Tibial nerve (tissue), 4 donors: ENCODE data around the gene PRODH2. TPM values are rescaled to one million over a fixed set of nuclear protein-coding genes. Genes with fewer than 3 reads are reported as not detected.
"Not testable (repeated sequence)": the region's sequence is repeated elsewhere in the genome, so short reads cannot be mapped to it uniquely, and the experiment has no call there.

Experiments used
- DNase-seq, 2 donors: peaks; one replicate each; pipeline ENCODE4 v3.0.0-alpha.2; 2019; ENCODE audit warnings: low spot score in 2 of 2
- H3K27ac ChIP-seq, 4 donors: fragments of 200-600 bp; sonication (generic) in 3 of 4; one replicate each; pipeline ENCODE4 v1.5.1; 2017 to 2019; ENCODE audit warnings: mild to moderate bottlenecking in 1 of 4
- H3K27me3 ChIP-seq, 2 donors: fragments of 200-600 bp; sonication (generic) in 1 of 2; one replicate each; pipeline versions ENCODE4 v1.5.1 to v1.6.0; 2017 to 2019
- H3K36me3 ChIP-seq, 3 donors: fragments of 200-600 bp; sonication (generic); one replicate each; pipeline ENCODE4 v1.5.1; 2018 to 2019
- H3K4me1 ChIP-seq, 4 donors: fragments of 200-600 bp; sonication (generic) in 3 of 4; one replicate each; pipeline ENCODE4 v1.5.1; 2017 to 2019
- H3K4me3 ChIP-seq, 4 donors: fragments of 200-600 bp; sonication (generic) in 3 of 4; one replicate each; pipeline ENCODE4 v1.5.1; 2017 to 2019; ENCODE audit warnings: mild to moderate bottlenecking in 1 of 4, moderate library complexity in 1 of 4
- H3K9me3 ChIP-seq, 4 donors: fragments of 200-600 bp; sonication (generic) in 3 of 4; one replicate each; pipeline ENCODE4 v1.5.1; 2017 to 2019
- EP300 ChIP-seq, 2 donors: sonication (generic); formaldehyde crosslinking; IDR thresholded peaks; one replicate each; pipeline ENCODE4 v1.6.1; 2017; ENCODE audit warnings: antibody characterized with exemption in 2 of 2, mild to moderate bottlenecking in 1 of 2
- POLR2A ChIP-seq, 2 donors: fragments of 450-650 bp; IDR thresholded peaks; one replicate each; pipeline ENCODE4 v1.6.1; 2017; ENCODE audit warnings: antibody characterized with exemption in 2 of 2, mild to moderate bottlenecking in 2 of 2, moderate library complexity in 2 of 2
- WGBS, 2 donors: methylation state at CpG; one replicate each; pipeline ENCODE4 v1.1.5; 2018; 5-methylcytosine and 5-hydroxymethylcytosine counted together
- total RNA-seq, 4 donors: library from RNA; depleted of rRNA; stranded (reverse); fragments of >200 nt; gene quantifications; one replicate each; pipeline ENCODE4 v1.1.0, GENCODE V29; 2016
- TF ChIP-seq, protein P1 (sequence below), 5 experiments: fragments of 200-600 bp in 3 of 5; fragments of 450-650 bp in 2 of 5; sonication (generic) in 3 of 5; IDR thresholded peaks; one replicate each; pipeline ENCODE4 v1.5.1; 2016 to 2019; ENCODE audit warnings: antibody characterized with exemption in 5 of 5, mild to moderate bottlenecking in 3 of 5, moderate library complexity in 2 of 5

The PRODH2 gene
- total RNA-seq, 4 donors from 2014 or later = not detected

DNA sequence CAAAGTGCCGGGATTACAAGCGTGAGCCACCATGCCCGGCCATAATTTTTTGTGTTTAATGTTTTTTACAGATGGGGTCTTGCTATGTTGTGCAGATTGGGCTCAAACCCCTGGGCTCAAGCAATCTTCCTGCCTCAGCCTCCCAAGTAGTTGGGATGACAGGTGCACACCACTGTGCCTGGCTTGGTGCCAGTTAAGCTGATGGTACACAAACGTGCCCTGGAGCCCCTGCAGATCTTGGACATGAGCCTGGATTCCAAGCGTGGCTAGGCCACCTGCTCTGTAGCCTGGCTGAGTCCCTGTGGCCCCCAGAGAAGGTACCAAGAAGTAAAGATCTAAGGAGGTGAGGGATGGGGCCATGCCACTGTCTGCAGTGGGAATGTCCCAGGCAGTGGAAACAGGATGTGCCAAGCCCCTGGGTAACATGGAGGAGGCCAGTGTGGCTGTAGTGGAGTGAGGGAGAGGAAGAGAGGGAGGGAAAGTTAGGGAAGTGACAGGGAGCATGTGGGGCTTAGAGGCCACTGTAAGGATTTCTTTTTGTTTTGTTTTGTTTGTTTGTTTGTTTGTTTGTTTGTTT, 7.0 kb downstream of the PRODH2 start:
- TF ChIP-seq, protein P1, sequence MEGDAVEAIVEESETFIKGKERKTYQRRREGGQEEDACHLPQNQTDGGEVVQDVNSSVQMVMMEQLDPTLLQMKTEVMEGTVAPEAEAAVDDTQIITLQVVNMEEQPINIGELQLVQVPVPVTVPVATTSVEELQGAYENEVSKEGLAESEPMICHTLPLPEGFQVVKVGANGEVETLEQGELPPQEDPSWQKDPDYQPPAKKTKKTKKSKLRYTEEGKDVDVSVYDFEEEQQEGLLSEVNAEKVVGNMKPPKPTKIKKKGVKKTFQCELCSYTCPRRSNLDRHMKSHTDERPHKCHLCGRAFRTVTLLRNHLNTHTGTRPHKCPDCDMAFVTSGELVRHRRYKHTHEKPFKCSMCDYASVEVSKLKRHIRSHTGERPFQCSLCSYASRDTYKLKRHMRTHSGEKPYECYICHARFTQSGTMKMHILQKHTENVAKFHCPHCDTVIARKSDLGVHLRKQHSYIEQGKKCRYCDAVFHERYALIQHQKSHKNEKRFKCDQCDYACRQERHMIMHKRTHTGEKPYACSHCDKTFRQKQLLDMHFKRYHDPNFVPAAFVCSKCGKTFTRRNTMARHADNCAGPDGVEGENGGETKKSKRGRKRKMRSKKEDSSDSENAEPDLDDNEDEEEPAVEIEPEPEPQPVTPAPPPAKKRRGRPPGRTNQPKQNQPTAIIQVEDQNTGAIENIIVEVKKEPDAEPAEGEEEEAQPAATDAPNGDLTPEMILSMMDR (IDR thresholded peaks at IDR 0.05) = no peak
- TF ChIP-seq EP300 (IDR thresholded peaks at IDR 0.05) (no peak), POLR2A (IDR thresholded peaks at IDR 0.05) (no peak)
- WGBS, 2 donors = 67 to 70% methylated on average over 4 to 5 of the region's 5 CpGs
- Histone ChIP-seq H3K27ac (no peak overlapping the region), H3K27me3 (peaks cover 0 to 16% of the 10 kb centered on the region in 2 donors), H3K4me3 (no peak overlapping the region), H3K36me3 (no peaks in the 10 kb centered on the region), H3K4me1 (no peaks in the 10 kb centered on the region), H3K9me3 (peaks cover 0 to 9% (median 0%) of the 10 kb centered on the region in 4 donors)
- DNase-seq = no peak

DNA sequence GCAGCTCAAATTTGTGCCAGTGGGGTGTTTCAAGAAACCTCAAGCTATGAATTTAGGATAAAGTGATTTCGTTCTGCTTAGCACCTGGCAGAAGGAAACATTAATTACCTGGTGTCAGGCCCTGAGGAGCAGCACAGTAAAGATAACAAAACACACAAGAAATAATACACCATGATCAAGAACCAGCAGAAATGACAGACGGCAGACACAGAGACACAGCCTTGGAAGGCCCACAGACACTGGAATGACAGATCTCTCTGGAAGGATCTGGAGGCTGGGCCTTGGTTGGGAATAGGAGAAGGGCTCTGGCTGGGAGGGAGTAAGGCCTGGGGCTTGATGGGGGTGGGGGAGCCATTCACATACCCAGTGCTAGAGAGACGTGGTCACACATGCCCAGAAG, 10.8 kb downstream of the PRODH2 start:
- peaks cover 0 to 9% (median 0%) of the 10 kb centered on the region in 4 donors for H3K9me3 ChIP-seq
- H3K4me1 ChIP-seq = peaks cover 0 to 8% (median 0%) of the 10 kb centered on the region in 4 donors
- TF ChIP-seq EP300 (IDR thresholded peaks at IDR 0.05) (no peak), POLR2A (IDR thresholded peaks at IDR 0.05) (no peak)
- TF ChIP-seq, protein P1 (IDR thresholded peaks at IDR 0.05) = no peak
- WGBS, 2 donors = 58 to 59% methylated on average over 3 of the region's 3 CpGs
- H3K27ac ChIP-seq = no peak overlapping the region
- H3K27me3 ChIP-seq = peaks cover 0 to 35% of the 10 kb centered on the region in 2 donors
- no peak for DNase-seq
- H3K36me3 ChIP-seq = no peaks in the 10 kb centered on the region
- H3K4me3 ChIP-seq = no peak overlapping the region

DNA sequence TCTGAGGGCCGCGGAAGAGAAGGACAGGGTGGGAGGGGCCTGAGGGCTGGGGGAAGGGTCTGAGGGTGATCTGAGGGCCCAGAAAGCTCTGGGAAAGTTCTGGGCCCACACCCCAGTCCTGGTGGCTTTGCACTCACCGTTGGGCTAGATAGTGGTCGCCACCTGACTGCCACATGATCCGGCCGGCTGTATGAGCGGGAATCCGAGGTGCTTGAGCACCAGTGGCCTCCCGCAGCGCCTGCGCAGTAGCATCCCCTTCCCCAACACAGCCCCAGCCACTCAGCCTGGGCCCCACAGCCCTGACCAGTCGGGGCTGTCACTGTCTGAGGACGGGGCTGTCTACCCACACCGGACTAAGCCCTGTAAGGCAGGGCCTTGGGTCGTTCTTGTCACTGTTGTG, 15.0 kb downstream of the PRODH2 start:
- H3K4me1 ChIP-seq = peaks cover 0 to 8% (median 0%) of the 10 kb centered on the region in 4 donors
- WGBS, 2 donors = 3 to 12% methylated on average over 9 to 12 of the region's 15 CpGs
- DNase-seq = no peak
- H3K4me3 ChIP-seq = peak overlapping the region in 1 of 4 donors; percentile 15
- peaks cover 0 to 9% (median 0%) of the 10 kb centered on the region in 4 donors for H3K9me3 ChIP-seq
- TF ChIP-seq, protein P1 (IDR thresholded peaks at IDR 0.05) = no peak
- TF ChIP-seq POLR2A (IDR thresholded peaks at IDR 0.05) = no peak
- no peak for TF ChIP-seq EP300 (IDR thresholded peaks at IDR 0.05)
- H3K27ac ChIP-seq = no peak overlapping the region
- H3K27me3 ChIP-seq = peaks cover 0 to 48% of the 10 kb centered on the region in 2 donors
- no peaks in the 10 kb centered on the region for H3K36me3 ChIP-seq

DNA sequence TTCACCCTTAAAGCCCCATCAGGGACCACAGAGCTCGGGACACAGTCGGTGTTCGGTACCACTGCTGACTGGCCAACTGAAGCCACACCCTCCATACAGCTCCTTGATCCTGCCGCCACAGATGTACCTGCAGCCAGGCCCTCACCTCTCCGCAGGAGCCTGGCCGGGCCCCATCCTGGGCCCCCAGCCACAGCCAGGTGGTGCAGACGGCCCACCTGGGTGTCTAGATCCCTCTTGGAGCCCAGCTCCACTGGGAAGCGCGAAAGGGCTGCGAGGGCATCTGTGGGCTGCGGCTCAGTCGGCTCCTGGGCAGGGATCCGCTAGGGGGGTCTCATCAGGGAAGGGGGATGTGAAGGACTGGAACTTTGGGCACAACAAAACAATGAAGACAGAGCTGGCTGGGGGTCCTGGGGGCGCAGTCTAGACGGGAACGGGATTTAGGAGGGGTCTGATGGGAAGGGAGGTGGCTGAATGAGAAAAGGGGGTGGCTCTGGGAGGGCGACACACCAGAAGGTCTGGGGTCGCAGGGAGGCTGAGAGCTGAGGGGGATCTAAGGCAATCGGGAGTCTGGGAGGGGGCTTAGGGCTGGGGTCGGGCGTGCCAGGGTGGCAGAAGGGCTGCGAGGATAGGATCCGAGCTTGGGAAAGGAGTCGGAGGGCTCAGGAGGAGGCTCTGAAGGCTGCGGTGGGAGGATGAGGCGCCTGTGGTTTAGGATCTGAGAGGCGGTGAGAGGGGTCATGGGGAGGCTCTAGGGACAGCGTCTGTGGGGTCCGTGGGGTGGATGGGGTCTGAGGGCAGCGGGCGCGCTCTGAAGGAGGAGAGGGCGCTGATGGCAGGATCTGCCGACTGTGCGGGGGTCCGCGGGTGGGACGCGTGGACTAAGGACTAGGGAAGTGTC, 15.8 kb downstream of the PRODH2 start:
- TF ChIP-seq, protein P1 (IDR thresholded peaks at IDR 0.05) = no peak
- Histone ChIP-seq H3K4me3 (peak overlapping the region in 1 of 4 donors; percentile 15), H3K27me3 (peaks cover 0 to 48% of the 10 kb centered on the region in 2 donors)

DNA sequence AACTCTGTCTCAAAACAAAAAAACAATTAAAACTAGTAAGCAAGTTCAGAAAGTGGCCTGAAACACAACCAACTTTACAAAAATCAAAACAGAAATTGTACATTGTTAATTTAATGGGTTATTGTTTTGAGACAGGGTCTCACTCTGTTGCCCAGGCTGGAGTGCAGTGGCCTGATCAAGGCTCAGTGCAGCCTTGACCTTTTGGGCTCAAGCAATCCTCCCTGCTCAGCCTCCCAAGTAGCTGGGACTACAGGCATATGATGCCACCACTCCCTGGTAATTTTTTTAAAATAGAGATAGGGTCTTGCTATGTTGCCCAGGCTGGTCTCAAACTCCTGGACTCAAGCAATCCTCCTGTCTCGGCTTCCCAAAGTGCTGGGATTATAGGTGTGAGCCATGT, 17.1 kb downstream of the PRODH2 start:
- DNase-seq, H3K9me3 ChIP-seq, H3K4me1 ChIP-seq, H3K36me3 ChIP-seq, H3K4me3 ChIP-seq, H3K27ac ChIP-seq: not testable (repeated sequence)
- 82 to 94% methylated on average over 1 of the region's 1 CpG for WGBS, 2 donors
- H3K27me3 ChIP-seq = peaks cover 0 to 42% of the 10 kb centered on the region in 2 donors

More for the DNA sequence above, 15.8 kb downstream of the PRODH2 start:
- WGBS, 2 donors = 14 to 16% methylated on average over 39 of the region's 39 CpGs
- DNase-seq = no peak
- Histone ChIP-seq H3K9me3 (peaks cover 0 to 6% (median 0%) of the 10 kb centered on the region in 4 donors), H3K27ac (no peak overlapping the region), H3K36me3 (no peaks in the 10 kb centered on the region), H3K4me1 (peaks cover 0 to 8% (median 0%) of the 10 kb centered on the region in 4 donors)
